ENCODE results near the gene FGD5. TPM values are rescaled to one million over a fixed set of nuclear protein-coding genes. Genes with fewer than 3 reads are reported as not detected.

Gene FGD5
- polyA plus RNA-seq, 1 donor (not counting 4 experiments of a cell fraction or from before 2014, with no cell fraction given) = not detected

- no peak overlapping the region for H3K27ac ChIP-seq (ENCODE audit: control insufficient read depth, insufficient read depth, low read length)
- no peak overlapping the region for H3K9ac ChIP-seq (ENCODE audit: control insufficient read depth, extremely low read depth, insufficient read depth, low read length)
- TF ChIP-seq CTCF (optimal IDR thresholded peaks at IDR 0.05 in 1 of 3, IDR thresholded peaks at IDR 0.05 in 1 of 3, conservative IDR thresholded peaks at IDR 0.05 in 1 of 3; ENCODE audit: extremely low read depth in 1 of 3, insufficient read depth in 2 of 3, low read length in 3 of 3) = no peak
- no peak for TF ChIP-seq EZH2 (IDR thresholded peaks at IDR 0.05; ENCODE audit: low read length)
- dilution Hi-C loops (cut with MboI; ENCODE audit: extremely low pct_ligation_motif_present, low sequenced_read_pairs) = no loop called here
- H3K79me2 ChIP-seq (ENCODE audit: control insufficient read depth, insufficient read depth, low read length) = no peaks in the 10 kb centered on the region
- H3K4me1 ChIP-seq (ENCODE audit: control insufficient read depth, extremely low read depth, insufficient read depth, low read length) = no peaks in the 10 kb centered on the region
- H3K9me1 ChIP-seq (ENCODE audit: control insufficient read depth, extremely low read depth, insufficient read depth, low read length) = no peaks in the 10 kb centered on the region
- H3K36me3 ChIP-seq (ENCODE audit: control insufficient read depth in 2 of 2, extremely low read depth in 1 of 2, insufficient read depth in 2 of 2, low read length in 2 of 2) = no peaks in the 10 kb centered on the region
- no peak overlapping the region for H2AFZ ChIP-seq (ENCODE audit: control insufficient read depth, low read length)
- no peaks in the 10 kb centered on the region for H4K20me1 ChIP-seq (ENCODE audit: control insufficient read depth, extremely low read depth, insufficient read depth, low read length)
- no peaks in the 10 kb centered on the region for H3K9me3 ChIP-seq (ENCODE audit: control insufficient read depth, low read depth, low read length)
- peaks cover 18% of the 10 kb centered on the region for H3K27me3 ChIP-seq (ENCODE audit: control insufficient read depth, extremely low read depth, insufficient read depth, low read length)
- no peak overlapping the region for H3K4me3 ChIP-seq (ENCODE audit: control insufficient read depth in 2 of 3, extremely low read depth in 1 of 3, insufficient read depth in 2 of 3, low read depth in 1 of 3, low read length in 3 of 3)
- no peak for FAIRE-seq
- H3K4me2 ChIP-seq (ENCODE audit: control insufficient read depth, extremely low read depth, insufficient read depth, low read depth, low read length) = no peak overlapping the region
- no peak for DNase-seq (ENCODE audit: low read depth, low spot score)
Measured at GRCh38 chr3:14870783-14871060, 52.0 kb downstream of the FGD5 start.

- H3K27me3 ChIP-seq (ENCODE audit: control insufficient read depth, extremely low read depth, insufficient read depth, low read length) = peaks cover 18% of the 10 kb centered on the region
- H2AFZ ChIP-seq (ENCODE audit: control insufficient read depth, low read length) = no peak overlapping the region
- no peak overlapping the region for H3K4me2 ChIP-seq (ENCODE audit: control insufficient read depth, extremely low read depth, insufficient read depth, low read depth, low read length)
- TF ChIP-seq CTCF (optimal IDR thresholded peaks at IDR 0.05 in 1 of 3, IDR thresholded peaks at IDR 0.05 in 1 of 3, conservative IDR thresholded peaks at IDR 0.05 in 1 of 3; ENCODE audit: extremely low read depth in 1 of 3, insufficient read depth in 2 of 3, low read length in 3 of 3) (no peak), EZH2 (IDR thresholded peaks at IDR 0.05; ENCODE audit: low read length) (no peak)
- H3K79me2 ChIP-seq (ENCODE audit: control insufficient read depth, insufficient read depth, low read length) = no peaks in the 10 kb centered on the region
- no peaks in the 10 kb centered on the region for H3K4me1 ChIP-seq (ENCODE audit: control insufficient read depth, extremely low read depth, insufficient read depth, low read length)
- FAIRE-seq = no peak
- no peaks in the 10 kb centered on the region for H4K20me1 ChIP-seq (ENCODE audit: control insufficient read depth, extremely low read depth, insufficient read depth, low read length)
- H3K9me3 ChIP-seq (ENCODE audit: control insufficient read depth, low read depth, low read length) = no peaks in the 10 kb centered on the region
- no peak overlapping the region for H3K9ac ChIP-seq (ENCODE audit: control insufficient read depth, extremely low read depth, insufficient read depth, low read length)
- dilution Hi-C loops (cut with MboI; ENCODE audit: extremely low pct_ligation_motif_present, low sequenced_read_pairs) = no loop called here
- no peaks in the 10 kb centered on the region for H3K9me1 ChIP-seq (ENCODE audit: control insufficient read depth, extremely low read depth, insufficient read depth, low read length)
- no peaks in the 10 kb centered on the region for H3K36me3 ChIP-seq (ENCODE audit: control insufficient read depth in 2 of 2, extremely low read depth in 1 of 2, insufficient read depth in 2 of 2, low read length in 2 of 2)
- no peak for DNase-seq (ENCODE audit: low read depth, low spot score)
- no peak overlapping the region for H3K4me3 ChIP-seq (ENCODE audit: control insufficient read depth in 2 of 3, extremely low read depth in 1 of 3, insufficient read depth in 2 of 3, low read depth in 1 of 3, low read length in 3 of 3)
- no peak overlapping the region for H3K27ac ChIP-seq (ENCODE audit: control insufficient read depth, insufficient read depth, low read length)
Measured at GRCh38 chr3:14871456-14872200, 52.9 kb downstream of the FGD5 start.

Data from keratinocyte (primary cell).